Middle frontal gyrus (tissue), 1 donor: ENCODE measurements around the gene NUB1.
"Not testable (repeated sequence)": the region's sequence is repeated elsewhere in the genome, so short reads cannot be mapped to it uniquely, and the experiment has no call there.

Experiments
- DNase-seq: peaks from one replicate; pipeline ENCODE4 v3.0.0-alpha.2; 2015; ENCODE audit warnings: low spot score; ENCODE audit errors: extremely low spot score

Gene NUB1, protein sequence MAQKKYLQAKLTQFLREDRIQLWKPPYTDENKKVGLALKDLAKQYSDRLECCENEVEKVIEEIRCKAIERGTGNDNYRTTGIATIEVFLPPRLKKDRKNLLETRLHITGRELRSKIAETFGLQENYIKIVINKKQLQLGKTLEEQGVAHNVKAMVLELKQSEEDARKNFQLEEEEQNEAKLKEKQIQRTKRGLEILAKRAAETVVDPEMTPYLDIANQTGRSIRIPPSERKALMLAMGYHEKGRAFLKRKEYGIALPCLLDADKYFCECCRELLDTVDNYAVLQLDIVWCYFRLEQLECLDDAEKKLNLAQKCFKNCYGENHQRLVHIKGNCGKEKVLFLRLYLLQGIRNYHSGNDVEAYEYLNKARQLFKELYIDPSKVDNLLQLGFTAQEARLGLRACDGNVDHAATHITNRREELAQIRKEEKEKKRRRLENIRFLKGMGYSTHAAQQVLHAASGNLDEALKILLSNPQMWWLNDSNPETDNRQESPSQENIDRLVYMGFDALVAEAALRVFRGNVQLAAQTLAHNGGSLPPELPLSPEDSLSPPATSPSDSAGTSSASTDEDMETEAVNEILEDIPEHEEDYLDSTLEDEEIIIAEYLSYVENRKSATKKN

DNA sequence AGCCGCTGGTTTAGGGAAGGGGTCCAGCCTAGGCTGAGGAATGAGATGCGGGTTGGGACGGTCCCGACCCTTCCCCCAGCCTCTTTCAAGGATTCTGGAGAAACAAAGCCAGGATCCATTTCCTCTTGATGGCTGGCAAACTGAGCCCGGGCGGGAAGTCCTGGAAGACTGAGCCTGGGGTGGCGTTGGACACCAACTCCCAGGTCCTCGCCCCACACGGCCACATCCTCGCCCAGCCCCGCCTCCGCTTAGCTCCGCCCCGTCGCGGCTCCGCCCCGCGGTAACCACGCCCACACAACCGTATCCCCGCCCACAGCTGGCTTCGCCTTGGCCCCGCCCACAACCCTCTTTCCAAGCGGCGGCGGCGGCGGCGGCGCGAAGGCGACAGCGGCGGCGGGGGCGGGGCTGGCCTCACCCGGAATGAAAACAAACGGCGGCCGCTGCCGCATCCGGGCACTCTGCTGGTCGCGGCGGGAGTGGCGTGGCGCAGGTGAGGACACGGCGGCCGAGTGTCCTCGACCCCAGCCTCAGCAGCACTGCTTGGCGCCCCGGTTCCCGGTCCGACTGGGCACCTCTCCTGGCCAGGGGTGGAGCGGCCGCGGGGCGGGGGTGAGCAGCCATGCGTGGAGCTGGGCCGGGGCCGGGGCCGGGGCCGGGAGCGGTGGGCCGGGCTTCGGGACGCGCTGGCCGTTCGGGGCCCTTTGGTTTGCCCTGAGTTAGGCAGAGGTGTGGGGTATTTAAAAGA lies at the start of gene NUB1:
Gene NUB1, plus strand, starts transcription at position 456 of the 745 bp plus-strand sequence. CDS start 3,538 bp downstream, outside the sequence.
- DNase-seq = peak; percentile 70

DNA sequence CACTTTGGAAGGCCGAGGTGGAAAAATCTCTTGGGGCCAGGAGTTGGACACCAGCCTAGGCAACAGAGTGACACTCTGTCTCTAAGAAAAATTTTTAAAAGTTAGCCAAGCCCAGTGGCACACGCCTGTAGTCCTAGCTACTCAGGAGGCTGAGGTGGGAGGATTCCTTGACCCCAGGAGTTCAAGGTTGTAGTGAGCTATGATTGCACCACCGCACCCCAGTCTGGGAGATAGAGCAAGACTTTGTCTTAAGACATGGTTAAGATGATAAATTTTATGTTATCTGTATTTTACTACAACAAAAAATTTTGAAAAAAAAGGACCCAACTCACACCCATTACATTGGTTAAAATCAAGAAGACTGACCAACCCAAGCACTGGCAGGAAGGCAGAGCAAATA lies 48.8 kb upstream of the NUB1 start:
- no peak for DNase-seq

DNA sequence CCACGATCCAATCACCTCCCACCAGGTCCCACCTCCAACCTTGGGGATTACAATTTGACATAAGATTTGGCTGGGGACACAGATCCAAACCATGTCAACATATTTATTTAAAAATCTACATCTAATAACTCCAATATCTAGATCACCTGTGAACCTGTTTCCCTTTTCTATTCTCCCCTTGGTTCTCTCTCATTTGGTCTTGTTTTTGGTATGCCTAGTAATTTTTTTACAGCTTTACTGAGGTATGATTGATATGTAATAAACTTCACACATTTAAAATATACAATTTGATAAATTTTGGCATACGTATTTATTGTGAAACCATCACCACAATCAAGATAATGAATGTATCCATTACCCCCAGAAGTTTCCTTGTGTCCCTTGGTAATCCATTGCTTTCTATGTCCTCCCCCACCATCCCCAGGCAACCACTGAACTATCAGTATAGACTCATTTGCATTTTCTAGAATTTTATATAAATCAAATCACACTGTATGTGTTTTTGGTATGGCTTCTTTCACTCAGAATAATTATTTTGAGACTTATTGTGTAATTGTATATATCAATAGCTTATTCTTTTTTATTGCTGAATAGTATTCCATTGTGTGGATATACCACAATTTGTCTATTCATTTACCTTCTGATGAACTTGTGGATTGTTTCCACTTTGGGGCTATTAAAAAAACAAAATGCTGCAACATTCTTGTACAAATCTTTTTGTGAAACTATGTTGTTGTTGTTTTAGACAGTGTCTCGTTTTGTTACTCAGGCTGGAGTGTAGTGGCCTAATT lies 45.2 kb upstream of the NUB1 start:
- no peak for DNase-seq

DNA sequence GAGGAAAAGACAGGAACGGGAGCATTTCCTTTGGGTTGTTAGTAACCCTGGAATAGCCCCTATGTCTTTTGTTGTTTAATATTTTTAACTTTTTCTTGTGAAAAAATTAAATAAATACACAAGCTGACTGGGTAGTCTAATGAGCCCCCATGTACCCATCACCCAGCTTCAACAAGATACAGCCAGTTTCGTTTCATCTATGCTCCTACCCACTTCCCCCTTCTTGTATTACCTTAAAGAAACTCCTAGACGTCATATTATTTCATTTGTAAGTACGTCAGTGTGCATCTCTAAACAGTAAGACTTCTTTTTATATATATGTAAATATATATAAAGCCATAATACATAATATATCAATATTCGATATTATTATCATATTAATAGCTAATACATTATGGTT lies 42.8 kb upstream of the NUB1 start:
- no peak for DNase-seq

DNA sequence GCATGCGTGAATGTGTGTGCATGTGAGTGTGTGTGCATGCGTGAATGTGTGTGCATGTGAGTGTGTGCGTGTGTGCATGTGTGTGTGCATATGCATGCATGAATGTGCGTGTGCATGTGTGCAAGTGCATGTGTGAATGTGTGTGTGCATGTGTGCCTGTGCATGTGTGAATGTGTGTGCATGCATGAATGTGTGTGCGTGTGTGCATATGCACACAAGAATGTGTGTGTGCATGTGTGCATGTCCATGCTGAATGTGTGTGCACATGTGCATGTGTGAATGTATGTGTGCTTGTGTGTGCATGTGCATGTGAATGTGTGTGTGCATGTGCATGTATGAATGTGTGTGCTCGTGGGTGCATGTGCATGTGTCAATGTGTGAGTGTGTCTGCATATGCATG lies 42.1 kb upstream of the NUB1 start:
- no peak for DNase-seq

DNA sequence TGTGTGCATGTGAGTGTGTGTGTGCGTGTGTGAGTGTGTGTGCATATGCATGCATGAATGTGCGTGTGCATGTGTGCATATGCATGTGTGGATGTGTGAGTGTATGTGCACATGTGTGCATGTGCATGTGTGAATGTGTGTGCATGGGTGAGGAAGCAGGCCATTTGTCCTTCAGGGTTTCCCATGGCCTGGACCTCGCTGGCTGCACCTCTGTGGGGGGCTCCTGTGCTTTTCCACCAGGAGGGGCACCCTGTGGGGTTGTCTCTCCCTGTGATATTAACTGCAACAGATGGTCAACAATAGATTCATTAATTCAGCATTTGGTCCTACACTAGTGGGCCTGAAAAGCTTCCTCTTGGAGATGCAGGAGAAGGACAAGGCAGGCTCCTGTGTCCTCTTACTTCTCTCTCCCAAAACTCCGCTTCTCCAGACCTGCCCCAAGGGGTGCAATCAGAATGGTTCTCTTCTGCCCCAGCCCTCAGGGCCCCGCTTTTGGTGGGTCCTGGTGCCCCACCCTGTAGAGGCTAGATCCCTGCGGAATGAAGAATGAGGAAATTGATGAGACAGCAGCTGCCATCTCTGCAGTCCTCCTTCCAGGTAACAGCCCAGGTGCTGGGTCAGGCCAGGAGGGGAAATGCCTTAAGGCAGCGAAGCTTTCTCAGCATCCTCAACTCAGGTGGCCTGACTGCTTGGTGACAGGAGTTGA lies 41.5 kb upstream of the NUB1 start:
- DNase-seq = no peak

DNA sequence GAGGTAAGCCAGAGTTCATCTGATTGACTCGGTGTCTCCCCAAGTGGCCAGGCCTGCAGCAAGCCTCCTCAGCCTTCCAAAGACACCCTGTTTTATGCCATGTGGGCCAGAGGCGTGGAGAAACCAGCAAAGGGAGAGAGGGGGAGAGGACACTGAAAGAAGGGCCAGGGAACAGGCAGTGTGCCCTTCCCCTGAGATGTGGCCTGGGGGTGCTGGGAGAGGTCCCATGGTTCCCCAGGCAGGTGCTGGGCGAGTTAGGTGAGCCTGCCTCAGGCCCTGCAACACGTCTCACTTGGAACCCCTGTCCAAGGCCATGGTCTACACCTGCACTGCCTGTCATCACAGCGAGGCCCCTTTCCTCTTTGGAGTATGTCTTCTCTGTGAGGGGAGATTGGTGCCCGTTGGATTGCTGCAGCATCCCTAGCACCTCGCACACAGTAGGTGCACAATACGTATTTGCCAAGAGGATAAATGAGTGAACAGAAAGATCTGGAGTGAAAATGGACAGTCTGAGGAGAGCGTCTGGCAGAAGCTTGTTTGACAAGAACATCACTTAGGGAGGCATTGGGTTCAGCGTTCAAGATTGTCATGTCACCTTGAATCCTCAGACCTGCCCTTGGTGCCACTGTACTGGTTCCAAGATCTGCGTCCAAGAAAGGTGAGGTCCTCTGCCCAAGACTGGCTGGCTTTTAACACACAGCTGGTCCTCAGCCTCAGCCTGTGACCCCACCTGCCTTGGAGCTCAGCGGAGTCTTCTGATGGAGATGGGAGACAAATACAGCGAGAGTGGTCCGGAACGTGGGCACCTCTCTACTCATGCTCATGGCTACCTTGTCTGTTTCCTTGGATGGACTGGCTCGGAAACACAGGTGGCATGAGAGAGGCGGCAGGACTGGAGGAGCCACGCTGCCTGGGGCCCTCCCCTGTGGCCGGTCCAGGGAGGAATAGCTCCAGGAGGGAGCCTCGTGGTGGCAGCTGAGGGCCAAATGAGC lies 39.8 kb upstream of the NUB1 start:
- DNase-seq = no peak

DNA sequence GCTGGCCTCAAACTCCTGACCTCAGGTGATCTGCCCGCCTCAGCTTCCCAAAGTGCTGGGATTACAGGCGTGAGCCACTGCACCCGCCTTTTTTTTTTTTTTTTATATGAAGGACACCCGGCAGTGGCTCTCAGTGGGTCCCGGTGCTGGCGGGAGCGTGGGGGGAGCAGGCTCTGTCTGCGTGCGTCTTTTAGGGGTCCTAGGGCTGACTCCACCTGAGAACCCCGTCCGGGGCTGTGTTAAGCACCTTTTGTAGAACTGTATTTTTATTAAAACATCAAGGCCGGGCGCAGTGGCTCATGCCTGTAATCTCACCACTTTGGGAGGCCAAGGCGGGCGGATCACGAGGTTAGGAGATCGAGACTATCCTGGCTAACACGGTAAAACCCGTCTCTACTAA lies 37.4 kb upstream of the NUB1 start:
- not testable (repeated sequence) for DNase-seq

DNA sequence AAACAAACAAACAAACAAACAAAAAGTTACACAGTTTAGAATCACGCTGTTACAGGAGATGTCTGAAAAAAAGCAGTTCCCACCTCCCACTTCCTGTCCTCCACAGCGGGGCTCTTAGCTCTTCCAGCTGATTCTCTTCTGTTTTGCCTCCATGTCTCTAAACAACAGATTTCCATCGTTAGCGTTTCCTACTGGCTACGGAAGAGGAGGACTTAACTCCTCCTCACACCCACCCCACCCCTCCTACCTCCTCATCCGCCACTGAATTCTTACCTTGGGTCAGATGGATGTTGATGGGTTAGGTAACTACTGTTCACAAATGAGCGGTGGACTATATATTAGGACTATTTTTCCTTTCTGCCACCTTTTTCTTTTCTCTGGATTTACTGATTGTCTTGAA lies 36.8 kb upstream of the NUB1 start:
- DNase-seq = no peak

DNA sequence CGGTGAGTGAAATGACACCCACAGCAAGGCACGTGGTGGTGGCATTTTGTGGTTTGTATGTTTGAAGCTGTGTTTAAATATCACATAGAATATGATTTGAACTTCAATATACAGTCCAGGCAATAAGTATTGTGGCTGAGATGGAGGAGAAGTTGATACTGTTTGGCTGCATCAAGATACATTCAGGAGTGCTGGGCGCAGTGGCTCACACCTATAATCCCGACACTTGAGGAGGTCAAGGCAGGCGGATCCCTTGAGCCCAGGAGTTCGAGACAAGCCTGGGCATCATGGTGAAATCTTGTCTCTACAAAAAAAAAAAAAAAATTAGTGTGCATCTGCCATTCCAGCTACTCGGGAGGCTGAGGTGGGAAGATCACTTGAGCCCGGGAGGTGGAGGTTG lies 35.2 kb upstream of the NUB1 start:
- no peak for DNase-seq

DNA sequence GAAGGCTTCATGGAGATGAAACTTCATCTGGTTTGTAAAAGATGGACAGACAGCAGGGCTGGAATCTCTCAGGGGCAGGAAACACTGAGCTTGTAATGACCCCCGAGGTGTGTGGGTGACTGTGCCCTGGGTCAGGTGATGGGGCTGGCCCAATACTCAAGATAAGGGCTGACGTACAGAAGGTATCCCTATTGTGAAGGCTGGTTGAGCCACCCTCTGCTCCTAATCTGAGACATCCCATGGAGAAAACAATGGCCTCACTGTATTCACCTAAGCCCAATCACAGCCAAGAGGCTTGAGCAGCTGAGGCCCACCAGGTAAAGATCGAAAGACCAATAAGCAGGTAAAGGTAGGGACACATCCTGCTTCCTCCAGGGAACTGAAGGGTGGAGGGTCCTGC lies 34.8 kb upstream of the NUB1 start:
- no peak for DNase-seq

DNA sequence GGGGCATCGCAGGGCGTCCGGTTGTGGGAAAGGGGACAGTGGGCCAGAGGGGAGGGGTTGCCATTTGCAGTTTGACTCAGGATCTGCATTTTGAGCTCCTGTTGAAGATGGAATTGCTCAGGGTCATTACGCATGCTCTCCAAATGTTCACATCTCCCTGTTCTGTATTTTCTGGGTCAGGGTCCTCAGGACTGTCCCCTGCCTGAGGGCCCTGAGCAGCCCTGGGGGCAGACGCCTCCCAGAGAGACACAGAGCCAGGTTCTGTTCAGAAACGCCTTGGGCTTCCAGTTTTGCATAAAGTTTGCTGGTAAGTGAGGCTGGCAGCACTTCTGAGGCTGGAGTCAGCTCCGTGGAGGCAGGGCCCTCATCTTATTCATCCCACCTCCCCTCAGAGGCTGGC lies 34.1 kb upstream of the NUB1 start:
- no peak for DNase-seq

DNA sequence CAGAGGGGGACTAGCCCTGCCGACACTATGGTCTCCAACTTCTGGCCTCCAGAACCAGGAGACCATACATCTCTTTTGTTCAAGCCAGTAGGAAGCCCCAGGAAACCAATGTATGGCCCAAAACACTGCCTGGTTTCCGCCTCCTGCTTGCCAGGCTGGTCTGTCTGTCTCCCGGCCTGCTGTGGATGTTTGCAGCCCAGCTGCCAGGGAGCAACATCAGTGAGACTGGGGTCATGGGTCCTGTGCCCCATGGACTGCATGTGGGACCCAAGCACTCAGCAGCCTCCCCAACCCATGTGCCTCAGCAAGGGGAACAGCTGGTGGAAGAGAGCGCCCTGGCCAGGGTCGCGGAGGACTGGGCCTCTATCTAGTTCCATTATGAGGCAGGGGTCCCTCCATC lies 33.4 kb upstream of the NUB1 start:
- no peak for DNase-seq

DNA sequence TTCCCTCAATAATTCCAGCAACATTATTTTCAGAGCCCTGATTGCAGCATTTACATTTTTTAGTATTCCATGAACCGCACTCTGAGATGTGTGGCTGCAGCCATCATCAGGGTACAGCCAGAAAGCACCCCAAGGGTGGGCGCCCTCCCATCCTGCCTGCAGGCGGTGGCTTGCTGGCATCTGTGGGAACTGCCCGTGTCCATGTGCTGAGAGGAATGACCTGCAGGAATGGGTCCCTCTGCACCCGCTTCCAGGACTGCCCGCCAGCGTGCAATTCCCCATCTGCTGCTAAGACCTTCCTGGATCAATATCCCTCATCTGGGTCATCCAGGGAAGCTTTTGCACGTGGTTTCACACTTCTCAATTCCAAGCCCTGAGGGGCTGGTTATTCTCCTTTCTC lies 32.8 kb upstream of the NUB1 start:
- no peak for DNase-seq

DNA sequence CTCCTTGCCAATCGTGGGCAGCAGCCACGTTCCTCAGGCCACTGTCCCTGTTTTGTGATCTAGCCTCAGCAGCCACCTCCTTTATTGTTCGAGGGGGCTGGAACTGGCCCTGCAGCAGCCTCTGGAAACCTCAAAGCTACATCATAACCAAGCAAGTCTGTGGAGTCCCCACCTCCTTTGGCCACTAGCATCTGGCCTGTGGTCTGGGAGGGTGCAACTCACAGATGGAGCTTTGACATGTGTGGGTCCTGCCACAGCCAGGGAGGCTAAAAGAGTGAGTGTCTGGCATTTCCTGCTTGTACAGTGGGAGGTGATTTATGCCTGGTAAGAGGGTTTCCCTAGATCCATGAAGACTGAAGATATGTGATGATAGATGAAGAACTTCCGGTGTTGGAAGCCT lies 32.3 kb upstream of the NUB1 start:
- no peak for DNase-seq

DNA sequence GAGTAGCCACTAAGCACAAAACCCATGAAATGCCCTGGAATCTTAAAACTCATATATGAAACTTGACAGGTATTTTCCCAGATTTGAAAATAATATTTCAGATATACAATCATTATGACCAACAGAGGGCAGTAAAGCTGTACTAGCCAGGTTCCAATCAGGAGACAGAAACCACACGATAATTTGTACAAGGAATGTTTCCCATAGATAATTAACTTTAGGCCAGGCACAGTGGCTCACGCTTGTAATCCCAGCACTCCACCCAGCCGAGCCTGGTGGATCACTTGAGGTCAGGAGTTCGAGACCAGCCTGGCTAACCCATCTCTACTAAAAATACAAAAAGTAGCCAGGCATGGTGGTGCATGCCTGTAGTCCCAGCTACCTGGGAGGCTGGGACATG lies 31.0 kb upstream of the NUB1 start:
- DNase-seq = no peak

DNA sequence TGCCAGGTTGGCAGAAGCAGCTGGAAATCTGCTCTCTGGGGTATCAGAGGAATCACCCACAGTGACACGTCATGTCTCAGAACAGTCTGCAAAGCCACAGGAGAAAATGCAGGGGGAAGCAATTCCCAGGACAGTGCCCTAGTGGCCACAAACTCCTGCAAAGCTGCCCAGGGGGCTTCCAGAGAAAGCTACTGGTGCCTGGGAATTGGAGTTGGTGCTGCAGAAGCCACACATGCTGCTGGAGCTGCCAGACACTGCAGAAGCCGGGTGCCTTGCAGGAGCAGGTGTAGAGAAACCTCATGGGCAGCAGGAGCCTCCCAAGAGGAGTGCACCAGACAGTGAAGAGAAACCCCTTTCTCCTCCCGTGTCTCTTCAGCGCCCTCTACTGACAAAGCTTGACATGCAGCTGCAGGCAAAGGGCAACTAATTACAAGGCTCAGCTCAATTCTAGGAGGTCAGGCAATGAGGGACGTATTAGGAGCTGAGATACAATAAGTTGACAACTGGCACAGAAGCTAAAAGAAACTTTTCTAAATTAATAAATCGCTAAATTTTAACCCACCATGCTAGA lies 30.2 kb upstream of the NUB1 start:
- no peak for DNase-seq

DNA sequence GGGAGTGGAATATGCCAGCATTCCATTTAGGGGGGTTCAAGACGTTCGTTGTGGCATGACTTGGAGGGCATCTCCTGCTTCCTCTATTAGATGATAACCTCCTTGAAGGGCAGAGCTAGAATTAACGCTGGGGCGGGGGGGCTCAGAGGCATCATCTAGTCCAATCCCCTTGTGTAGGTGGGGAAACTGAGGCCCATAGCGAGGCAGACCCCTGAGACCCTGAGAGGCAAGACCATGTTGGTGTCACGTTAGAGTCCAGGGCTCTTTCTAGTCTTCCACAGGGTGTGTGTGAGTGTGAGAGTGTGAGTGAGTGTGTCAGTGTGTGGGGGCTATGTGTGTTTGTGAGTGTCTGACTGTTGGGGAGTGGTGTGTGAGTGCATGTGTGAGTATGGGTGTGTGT lies 29.3 kb upstream of the NUB1 start:
- no peak for DNase-seq
